GM18951 (cell line): Measurements from ENCODE around the gene LMAN1.

ENCODE experiments used
- POLR2A ChIP-seq: IDR thresholded peaks from 4 replicates; pipeline ENCODE4 v1.6.1; 2011; ENCODE audit warnings: mild to moderate bottlenecking; ENCODE audit not compliant: insufficient read length, insufficient read depth; ENCODE audit errors: extremely low read depth
- in situ Hi-C: fragments of 300-500 bp; cut with MboI; formaldehyde crosslinking; loops from one replicate; pipeline ENCODE4 v1.12.0; 2022; ENCODE audit warnings: low sequenced_read_pairs, mixed read lengths, inconsistent platforms; ENCODE audit not compliant: unreplicated experiment

Gene LMAN1

DNA sequence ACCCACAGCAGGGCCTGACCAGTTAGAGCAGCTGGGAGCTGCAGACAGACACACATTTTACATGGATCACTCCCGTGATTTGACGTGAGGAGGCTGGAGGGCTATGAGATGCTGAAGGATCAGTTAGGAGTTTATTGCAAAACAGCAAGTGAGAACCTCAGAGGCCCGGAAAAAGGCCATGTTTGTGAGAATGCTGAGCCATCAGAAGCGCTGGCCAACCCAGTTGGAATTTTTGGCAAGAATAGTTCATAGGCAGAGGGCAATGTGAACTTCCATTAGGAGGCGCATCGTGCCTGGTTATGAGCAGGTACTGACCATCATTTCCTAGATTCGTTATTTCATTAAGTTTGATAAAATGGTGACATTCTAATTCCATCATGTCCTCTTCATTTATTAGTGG lies 23.3 kb upstream of the LMAN1 start:
- no peak for TF ChIP-seq POLR2A
- in situ Hi-C loops: no loop called here

DNA sequence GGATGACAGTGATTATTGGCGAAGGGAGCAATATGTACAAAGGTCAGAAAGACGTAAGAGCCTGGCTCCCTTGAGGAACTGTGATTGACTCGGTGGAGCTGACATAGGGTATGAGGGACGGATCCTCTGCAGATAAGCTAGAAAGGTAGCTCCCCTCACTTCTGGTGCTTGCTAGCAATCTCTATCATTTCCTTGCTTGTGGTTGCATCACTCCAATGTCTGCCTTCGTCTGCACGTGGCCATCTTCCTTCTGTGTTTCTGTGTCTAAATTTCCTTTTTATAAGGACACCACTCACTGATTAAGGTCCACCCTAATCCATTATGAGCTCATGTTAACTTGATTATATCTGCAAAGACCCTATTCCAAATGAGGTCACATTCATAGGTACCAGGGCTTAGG lies 22.9 kb upstream of the LMAN1 start:
- no peak for TF ChIP-seq POLR2A
- in situ Hi-C loops: no loop called here

DNA sequence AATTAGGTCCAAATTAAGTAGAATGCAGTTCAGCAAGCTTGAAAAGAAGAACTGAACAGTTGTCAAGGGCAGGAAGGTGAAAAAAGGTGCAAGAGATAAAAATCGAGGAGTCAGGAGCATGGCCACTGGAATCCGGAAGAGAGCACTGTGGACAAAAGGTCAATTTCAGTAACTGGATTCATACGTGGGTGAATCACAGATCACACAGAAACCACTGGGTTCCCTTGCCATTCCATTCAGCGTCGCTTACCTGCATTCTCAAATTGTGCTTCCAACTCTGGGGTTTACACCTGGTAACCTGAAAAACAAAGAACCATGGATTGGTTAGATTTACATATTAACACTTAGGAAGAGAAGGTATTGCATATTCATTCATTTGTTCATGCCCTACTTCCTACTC lies 21.6 kb upstream of the LMAN1 start:
- no peak for TF ChIP-seq POLR2A
- in situ Hi-C loops: no loop called here

DNA sequence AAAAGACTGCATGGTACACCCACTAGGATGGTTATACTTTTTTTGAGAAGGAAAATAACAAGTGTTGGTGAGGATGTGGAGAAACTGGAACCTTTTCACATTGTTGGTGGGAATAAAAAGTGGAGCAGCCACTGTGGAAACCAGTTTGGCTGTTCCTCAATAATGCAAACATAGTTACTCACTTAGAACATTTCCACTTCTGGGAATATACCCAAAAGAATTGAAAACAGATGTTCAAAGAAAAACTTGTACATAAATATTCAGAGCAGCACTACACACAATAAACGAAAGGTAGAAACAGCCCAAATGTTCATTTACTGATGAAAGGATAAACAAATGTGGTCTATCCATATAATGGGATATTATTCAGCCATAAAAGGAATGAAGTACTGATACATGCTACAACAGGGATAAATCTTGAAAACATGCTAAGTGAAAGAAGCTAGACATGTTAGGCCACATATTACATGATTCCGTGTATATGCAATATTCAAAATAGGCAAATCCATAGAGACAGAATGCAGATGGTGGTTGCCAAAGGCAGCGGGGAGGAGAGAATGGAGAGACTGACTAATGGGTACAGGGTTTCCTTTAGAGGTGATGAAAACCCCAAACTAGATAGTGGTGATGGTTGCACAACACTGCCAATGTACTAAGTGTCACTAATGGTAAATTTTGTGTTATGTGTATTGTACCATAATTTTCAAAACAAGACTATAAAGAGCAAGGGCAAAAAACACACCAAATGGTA lies 20.9 kb upstream of the LMAN1 start:
- no peak for TF ChIP-seq POLR2A
- in situ Hi-C loops: no loop called here

DNA sequence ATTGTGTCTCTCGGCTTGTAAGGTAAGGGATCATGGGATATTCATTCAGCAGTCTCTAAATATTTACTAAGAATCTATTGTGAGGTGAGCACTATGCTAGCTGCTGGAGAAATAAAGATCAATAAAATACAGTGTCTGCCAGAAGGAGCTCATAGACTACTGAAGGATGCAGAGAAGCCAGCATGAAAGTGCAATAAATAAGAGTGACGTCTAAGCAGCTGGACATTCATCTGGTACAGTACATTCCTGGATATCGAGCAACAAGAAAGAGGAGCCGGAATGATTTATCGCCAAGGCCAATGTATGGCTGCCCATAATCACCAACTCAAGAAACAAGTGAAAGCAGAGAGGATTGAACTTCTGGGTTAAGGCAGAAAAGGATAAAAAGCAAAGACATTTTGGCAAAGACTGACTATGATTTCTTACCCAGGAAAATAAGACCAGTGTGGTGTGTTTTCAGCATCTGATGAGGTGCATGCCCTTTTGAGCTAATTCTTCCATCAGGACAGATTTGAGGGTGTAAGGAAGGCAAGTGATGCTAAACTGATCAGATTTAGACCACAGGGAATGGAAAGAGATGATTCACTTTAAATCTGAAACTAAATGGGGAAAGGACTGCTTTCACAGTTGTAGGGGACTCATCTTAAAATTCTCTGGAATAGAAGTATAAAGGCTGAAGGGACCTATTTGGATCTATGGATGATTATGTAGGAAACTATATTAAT lies 18.7 kb upstream of the LMAN1 start:
- TF ChIP-seq POLR2A: no peak
- in situ Hi-C loops: no loop called here

DNA sequence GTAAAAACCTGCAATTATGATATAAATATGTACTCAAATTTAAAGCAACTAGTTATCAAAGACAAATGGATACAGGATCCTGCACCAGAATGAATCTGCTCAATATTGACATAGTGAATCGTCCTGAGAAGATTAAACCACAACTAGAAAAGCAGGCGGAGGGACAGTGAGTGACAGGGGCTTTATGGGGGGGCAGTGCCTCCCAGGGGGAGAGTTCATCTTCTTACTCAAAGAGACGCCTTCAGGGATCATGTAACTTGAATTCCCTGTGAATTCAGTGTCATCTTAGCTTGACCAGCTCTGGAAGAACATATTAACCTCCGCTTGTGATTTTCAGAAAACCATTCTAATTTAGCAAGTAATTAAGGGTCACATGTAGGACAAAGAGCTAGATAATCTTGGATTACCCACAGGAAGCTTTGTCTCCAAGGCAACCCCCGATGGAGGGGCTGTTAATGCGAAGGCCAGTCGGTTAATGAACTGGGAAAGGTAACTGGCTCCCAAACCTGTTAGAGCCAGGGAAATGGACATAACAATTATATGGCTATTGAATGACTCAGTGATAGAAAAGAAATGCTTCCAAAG lies 17.4 kb upstream of the LMAN1 start:
- in situ Hi-C loops: no loop called here
- no peak for TF ChIP-seq POLR2A

DNA sequence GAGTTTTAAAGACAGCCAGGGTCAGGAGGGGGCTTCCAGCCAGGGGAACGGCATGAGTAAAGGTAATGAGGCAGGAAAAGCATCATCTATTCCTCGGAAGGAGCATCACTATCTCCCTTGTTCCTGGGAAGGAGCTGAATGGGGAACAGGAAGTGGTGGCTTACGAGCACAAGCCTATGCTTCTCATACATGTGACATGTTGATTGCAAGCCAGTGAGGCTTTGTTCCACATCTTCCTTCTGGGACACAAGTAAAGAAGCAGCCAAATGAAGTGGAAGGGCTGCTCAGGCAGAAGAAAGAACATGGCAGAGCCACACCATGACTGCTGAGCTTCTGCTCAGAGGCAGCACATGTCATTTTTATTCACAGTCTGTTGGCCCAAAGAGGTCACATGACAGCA lies 15.1 kb upstream of the LMAN1 start:
- in situ Hi-C loops: no loop called here
- TF ChIP-seq POLR2A: no peak

DNA sequence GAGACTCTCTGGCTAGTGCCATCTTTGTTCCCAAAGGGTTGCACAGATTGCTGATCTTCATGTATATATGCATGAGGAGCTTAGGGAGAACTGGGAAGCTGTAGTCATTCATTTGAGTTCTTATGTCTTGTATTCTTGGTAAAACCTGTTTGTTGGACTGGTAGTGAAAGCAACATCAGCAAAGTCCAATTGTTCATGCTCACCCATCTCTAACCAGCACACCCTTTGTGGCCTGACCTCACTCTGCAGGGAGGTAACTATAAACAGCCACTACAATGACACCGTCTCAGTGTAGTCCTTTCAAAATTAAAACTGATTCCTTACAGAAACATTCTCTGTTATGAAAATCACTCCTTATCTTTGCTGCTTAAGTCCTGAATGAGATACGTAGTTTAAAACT lies 13.9 kb upstream of the LMAN1 start:
- in situ Hi-C loops: no loop called here
- TF ChIP-seq POLR2A: no peak

DNA sequence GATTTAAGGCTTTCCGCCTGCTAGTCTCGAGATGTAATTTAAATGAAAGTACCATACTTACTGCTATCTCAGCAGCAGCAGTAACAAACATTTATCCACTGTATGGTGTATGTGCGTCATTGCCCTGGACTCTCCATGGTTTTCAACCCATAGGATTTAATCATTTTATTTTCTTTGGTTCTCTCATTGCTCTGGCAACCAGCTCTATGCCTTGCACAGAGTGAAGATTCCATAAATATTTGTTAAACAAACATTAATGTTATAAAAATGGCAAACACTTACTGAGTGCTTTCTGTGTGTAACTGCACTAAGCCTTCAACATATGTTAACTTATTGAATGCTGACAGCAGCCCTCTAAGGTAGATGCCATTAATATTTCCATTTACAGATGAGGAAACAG lies 1.3 kb upstream of the LMAN1 start:
- TF ChIP-seq POLR2A: no peak
- in situ Hi-C loops: no loop called here

DNA sequence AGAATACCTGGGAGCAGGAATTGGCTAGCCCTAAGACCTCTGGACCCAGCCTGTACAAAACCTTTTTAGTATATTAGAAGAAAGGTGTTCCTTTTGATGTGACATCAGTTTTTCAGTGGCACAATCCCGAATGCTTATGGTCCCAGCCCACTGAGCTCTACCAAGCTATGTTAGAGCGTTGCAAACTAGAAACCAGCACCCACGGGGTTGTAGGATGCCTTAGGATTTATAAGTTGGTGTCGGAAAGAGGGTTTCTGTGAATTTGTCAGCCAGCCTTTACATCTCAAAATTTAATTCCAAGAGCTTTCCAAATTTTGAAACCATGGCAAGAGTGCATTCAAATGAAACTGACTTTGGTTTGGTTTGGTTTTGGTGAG lies 499 bp upstream of the LMAN1 start:
- in situ Hi-C loops: no loop called here
- TF ChIP-seq POLR2A: no peak

DNA sequence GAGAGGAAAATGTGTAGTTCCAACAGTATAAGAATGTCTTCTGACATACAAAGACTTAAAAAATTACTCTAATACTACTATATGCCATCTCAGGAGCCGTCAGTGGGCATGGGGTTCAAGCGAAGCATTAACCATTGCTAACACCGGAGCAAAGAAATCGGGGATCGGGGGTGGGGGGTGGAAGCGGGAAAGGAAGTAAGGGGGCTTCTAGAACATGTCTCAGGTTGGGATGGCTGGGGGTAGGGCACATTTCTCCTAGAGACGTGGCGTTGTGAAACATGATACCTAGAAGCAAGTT lies 702 bp downstream of the LMAN1 start:
- in situ Hi-C loops: no loop called here
- no peak for TF ChIP-seq POLR2A

DNA sequence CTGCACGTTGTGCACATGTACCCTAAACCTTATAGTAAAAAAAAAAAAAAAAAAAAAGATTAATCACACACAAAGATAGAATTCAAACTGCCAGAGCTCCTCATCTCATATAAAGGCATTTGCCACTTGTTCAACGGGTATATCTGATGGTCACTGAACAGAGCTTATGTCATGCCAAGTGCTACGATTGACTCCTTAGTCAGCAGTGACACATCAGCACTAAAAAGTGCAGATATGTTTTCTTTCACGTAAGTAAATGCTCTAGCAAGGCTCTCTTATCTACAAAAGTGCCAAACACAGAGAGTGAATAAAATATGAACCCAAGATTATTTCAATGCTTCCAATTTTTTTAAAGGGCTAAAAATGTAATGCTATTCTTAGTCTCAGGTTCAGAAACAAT lies 1.1 kb downstream of the LMAN1 start:
- in situ Hi-C loops: no loop called here
- TF ChIP-seq POLR2A: no peak

DNA sequence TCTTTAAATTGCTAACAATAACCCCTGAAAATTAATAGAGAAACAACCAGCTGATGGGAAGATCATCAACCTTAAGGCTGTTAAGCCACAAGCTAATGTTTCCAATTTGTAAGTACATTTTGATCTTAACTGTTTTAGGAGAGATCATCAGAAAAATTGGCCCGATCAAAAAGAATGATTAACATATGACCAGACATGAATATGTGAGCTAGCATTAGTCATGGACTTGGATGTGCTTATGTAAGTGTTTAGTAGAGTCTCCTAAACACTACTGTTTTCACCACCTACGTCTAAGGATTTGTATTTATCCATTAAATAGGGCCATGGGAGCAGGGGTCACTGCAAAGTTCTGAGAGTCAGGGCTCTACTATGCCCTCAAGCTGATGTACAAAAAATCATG lies 4.3 kb downstream of the LMAN1 start:
- no peak for TF ChIP-seq POLR2A
- in situ Hi-C loops: no loop called here

DNA sequence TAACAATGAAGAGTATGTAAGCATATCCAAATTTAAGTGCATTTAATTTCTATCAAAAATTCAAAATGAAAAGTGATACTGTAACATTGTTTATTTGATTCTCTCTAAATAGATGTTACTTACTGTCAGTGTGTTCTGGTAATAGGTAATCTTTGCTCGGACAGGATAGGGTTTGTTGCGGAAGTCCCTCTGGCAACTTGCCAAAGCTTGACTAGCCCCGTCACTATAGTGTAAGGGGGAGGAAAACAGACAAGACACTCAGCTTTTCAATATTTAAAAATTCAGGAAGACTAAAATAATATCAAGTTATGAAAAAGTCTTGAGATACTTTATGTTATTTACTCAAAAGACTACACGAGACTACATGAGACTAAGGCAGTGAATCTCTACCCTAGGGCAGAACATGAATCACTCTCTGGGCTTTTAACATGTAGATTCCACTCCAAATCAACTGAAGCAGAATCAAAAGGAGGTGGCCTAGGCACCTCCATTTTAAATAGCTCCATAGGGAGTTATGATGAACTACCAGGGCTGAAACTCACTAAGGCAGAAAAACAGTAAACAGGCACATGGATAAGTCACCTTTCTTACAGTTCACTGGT lies 5.9 kb downstream of the LMAN1 start:
- TF ChIP-seq POLR2A: no peak
- in situ Hi-C loops: no loop called here
